HG03439 (cell line): ENCODE data around the gene IFT122.
A peak's percentile ranks its signal among the peaks of the same experiment; 100 is the strongest.

ENCODE experiments used
- ATAC-seq: cut with Tn5 transposase; IDR thresholded peaks from one replicate; pipeline ENCODE4 v1.9.1; 2021; ENCODE audit warnings: mild to moderate bottlenecking, moderate library complexity; ENCODE audit not compliant: unreplicated experiment

IFT122 gene

DNA sequence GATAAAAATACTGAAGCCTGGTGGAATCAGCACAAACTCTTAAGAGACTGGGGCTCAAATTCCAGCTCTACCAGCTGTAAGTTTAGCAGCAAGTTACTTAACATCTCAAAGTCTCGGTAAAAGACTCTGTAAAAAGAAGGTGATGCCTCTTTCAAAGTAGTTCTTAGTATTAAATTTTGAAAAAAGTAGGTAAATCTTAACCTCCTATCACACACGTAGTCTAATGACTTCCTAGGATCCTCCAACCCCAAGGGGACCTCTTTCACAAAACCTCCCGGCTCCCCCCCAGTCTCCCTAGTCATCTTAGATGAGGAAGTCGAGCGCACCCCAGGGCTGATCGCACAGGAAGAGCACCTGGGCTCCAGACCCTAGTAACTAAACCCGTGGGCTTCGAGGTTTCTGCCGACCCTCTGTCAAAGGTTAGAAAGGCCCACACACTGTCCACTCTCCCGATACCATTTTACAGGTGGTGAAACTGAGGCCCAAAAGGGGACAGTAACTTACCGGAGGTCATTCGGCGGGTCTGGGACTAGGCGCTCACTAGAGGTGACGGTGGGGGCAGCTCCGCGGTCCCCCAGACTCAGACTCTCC is 703 bp upstream of the IFT122 start:
- ATAC-seq = peak; percentile 13

GRCh38 chr3:129440618-129441190 is 680 bp downstream of the IFT122 start:
- no peak for ATAC-seq

DNA sequence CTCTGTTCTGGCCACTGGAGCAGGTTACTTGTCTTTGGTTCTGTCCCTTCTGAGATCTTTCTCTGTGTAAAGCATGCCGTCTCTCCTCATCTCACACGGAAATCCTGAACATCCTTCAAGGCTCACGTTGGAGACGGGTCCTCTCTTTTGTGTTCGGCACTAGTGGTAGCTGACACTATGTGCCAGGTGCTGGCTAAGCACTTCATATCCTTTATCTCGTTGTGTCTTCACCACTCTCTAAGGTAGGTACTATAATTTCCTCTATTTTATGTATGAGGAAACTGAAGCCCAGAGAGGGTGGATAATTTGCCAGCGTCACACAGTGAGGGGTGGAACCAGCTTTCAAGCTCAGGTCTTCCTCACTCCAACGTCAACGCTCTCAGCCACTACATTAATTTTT is 1.2 kb downstream of the IFT122 start:
- ATAC-seq = no peak

- no peak for ATAC-seq
Measured at GRCh38 chr3:129441782-129442181, 1.8 kb downstream of the IFT122 start.

DNA sequence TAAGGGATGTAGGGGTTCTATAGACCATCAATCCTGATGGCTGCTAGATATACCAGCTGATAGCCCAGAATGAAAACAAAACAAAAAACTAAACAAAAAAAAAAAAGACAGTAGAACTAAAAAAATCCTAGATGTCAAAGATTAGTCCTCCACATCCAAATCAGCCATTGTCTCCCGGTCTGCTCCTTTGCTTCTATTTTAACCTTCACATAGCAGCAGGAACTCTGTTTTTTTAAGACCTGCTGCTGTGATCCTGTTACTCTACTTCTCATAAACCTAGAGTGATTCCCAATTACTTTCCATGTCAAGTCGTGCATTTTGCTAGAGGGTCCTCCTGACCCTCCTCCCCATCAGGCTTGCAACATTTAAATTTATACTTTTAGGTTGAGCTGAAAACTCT is 2.5 kb downstream of the IFT122 start:
- no peak for ATAC-seq

- no peak for ATAC-seq
Measured at GRCh38 chr3:129442947-129443346, 2.9 kb downstream of the IFT122 start.

- no peak for ATAC-seq
Measured at GRCh38 chr3:129445471-129445870, 5.4 kb downstream of the IFT122 start.

DNA sequence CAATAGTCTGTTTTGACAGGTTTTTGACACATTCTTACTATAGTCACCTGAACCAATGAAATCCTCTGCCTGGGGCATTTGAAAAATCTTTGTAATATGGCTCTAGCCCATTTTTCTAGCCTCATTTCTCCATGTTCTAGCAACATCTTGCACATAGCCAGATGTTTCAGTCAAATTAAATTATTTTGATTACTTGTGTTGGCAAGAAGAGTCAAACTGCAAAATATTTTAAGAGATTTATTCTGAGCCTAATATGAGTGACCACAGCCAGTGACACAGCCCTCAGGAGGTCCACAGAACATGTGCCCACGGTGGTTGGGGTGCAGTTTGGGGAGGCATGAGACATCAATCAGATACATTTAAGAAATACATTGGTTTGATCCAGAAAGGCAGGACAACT is 6.9 kb downstream of the IFT122 start:
- no peak for ATAC-seq

- no peak for ATAC-seq
Measured at GRCh38 chr3:129448186-129448895, 8.3 kb downstream of the IFT122 start.

- no peak for ATAC-seq
Measured at GRCh38 chr3:129449279-129450115, 9.5 kb downstream of the IFT122 start.

- ATAC-seq = no peak
Measured at GRCh38 chr3:129453732-129454131, 13.7 kb downstream of the IFT122 start.

GRCh38 chr3:129460155-129460554 is 20.1 kb downstream of the IFT122 start:
- no peak for ATAC-seq

DNA sequence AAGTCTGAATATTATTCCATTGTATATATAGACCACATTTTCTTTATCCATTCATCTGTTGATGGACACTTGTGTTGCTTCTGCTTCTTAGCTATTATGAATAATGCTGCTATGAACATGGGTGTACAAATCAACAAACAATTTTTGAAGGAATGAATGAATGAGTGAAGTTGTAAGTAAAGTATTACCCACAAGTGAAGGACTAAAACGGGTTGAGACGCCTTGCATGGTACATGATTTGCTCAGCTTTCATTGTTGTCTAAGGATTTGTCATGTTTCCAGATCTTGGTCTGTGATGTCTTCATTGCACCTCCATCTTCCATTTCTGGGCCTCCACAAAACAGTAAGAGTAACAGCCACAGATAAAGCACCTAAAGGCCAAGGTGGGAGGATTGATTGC is 20.5 kb downstream of the IFT122 start:
- no peak for ATAC-seq

GRCh38 chr3:129461022-129461421 is 21.0 kb downstream of the IFT122 start:
- no peak for ATAC-seq

DNA sequence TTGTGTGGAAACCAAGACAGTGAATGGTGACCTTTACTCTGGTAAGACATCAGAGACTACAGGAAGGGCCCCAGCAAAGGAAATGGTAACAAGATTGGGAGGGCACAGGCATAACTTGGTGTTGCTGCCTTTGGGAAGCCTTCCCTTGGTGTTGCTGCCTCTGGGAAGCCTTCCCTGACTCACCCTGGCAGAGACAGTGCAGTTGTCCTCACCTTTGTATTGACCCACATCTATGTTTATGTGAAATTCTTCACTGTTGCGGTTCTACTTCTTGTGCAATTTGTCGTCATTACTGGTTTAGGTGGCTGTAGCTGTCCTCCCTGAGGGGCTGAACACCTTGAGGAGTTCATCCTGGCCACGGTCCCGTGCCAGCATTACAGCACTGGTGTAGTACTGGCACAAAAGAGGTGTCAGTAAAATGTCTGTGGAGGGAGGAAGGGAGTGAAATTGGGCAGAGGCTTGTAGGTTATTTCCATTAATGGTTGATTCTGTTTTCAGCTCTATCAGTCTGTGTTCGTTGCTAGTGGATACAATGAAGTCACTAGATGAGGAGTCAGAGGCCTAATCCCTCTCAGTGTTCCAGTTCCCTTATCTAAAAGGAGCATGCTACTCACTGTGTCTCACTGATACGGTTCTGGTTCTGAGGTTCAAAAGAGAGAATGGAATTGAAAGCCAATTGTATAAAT is 21.6 kb downstream of the IFT122 start:
- no peak for ATAC-seq

- ATAC-seq = no peak
Measured at GRCh38 chr3:129462361-129462968, 22.4 kb downstream of the IFT122 start.

DNA sequence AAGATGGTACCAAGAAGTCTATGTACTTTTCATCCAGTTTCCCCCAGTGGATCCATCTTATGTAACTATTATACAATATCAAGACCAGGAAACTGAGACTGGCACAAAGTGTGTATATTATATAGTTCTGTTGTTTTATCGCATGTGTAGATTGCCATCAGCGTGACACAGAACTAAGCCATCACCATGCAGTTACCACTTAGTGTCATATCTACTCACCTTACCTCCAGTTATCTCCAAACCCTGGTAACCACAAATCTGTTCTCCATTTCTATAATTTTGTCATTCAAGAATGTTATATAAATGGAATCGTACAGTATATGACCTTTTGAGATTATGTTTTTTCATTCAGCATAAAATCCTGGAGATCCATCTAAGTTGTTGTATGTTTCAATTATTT is 23.1 kb downstream of the IFT122 start:
- no peak for ATAC-seq

- ATAC-seq = no peak
Measured at GRCh38 chr3:129463716-129464115, 23.7 kb downstream of the IFT122 start.

GRCh38 chr3:129467932-129468331 is 27.9 kb downstream of the IFT122 start:
- ATAC-seq = no peak

- ATAC-seq = no peak
Measured at GRCh38 chr3:129469026-129469425, 29.0 kb downstream of the IFT122 start.

GRCh38 chr3:129470861-129471260 is 30.8 kb downstream of the IFT122 start:
- no peak for ATAC-seq
